ENCODE measurements around the gene EPS8.

- TF ChIP-seq, protein P1, sequence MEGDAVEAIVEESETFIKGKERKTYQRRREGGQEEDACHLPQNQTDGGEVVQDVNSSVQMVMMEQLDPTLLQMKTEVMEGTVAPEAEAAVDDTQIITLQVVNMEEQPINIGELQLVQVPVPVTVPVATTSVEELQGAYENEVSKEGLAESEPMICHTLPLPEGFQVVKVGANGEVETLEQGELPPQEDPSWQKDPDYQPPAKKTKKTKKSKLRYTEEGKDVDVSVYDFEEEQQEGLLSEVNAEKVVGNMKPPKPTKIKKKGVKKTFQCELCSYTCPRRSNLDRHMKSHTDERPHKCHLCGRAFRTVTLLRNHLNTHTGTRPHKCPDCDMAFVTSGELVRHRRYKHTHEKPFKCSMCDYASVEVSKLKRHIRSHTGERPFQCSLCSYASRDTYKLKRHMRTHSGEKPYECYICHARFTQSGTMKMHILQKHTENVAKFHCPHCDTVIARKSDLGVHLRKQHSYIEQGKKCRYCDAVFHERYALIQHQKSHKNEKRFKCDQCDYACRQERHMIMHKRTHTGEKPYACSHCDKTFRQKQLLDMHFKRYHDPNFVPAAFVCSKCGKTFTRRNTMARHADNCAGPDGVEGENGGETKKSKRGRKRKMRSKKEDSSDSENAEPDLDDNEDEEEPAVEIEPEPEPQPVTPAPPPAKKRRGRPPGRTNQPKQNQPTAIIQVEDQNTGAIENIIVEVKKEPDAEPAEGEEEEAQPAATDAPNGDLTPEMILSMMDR (IDR thresholded peaks at IDR 0.05; ENCODE audit: borderline replicate concordance, extremely low read depth, low read length, poor library complexity, severe bottlenecking) = no peak
- TF ChIP-seq EZH2 (IDR thresholded peaks at IDR 0.05; ENCODE audit: borderline replicate concordance, low read depth, low read length, severe bottlenecking) = no peak
Observed at GRCh38 chr12:15819644-15820437, 30.7 kb upstream of the EPS8 start.

Data from DND-41 (cell line).